NCI-H146 treated with DMSO at 0.1 percent for 48 hours (cell line): ENCODE results near the gene LHX4.

Experiments used
- DNase-seq: peaks from one replicate; lab custom pipeline; 2025; ENCODE audit not compliant: unreplicated experiment; lab: John Stamatoyannopoulos, UW

The LHX4 gene

DNA sequence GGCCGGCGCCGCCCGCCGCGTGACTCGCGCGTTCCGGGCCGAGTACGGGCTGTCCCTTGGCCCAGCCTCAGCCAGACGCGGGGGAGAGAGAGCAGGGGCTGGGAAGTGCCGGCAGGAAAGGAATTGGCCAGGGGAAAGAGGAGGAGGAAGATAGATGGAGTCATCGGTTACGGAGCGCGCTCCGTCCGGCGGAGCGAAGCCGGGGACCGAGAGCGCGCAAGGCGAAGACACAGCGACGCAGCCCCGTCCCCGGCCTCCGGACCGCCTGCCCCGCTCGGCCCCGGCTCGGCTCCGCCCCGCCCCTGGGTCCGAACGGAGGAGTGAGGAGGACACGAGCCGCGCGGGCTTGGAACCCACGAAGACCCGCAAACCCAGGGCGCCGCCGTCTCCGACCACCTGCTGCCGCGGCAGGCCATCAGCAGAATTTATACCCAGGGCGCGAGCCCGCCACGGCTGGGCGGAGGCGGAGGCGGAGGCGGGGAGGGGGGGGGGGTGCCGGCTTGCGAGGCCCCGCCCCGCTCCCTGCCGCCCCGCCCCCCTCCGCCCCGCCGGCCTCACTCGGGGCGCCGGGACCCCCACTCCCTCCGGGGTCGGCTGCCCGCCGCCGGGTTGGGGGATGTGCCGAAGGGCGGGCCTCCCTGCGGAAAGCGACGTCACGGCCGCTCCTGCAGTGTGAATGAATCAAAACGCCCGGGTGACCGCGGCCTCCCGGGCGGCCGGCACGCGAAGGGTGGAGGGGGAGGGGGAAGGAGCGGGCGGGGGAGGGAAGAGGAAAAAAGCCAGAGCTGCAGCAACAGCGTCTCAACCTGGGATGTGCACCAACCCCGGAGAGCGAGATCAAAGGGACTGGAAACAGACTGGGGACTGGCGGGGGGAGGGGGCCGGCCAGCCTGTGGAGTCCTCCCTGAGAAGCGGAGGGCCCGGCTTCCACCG lies at the start of gene LHX4:
Gene LHX4 (plus strand): TSS at position 782 of the 933 bp plus-strand sequence. CDS start 266 bp downstream, outside the sequence.
- DNase-seq: peak; percentile 13

DNA sequence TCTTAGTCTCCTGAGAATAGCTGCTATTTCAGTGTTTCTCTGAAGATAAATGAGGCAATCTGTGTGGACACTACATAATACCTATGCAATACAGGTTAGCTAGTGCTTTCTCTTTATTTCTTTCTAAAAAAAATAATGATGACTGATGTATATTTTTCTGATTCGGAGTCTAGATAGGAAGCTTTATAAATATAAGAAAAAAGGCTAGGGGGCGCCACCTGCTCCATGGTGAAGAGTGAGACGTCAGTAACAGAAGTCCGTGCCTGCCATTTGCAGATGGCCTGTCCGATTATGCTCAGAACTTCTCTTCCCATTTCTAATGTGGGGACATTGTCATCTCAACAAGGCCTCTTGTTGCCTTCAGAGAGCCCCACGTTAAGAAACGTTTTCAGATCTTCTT lies 49.0 kb upstream of the LHX4 start:
- DNase-seq: no peak

DNA sequence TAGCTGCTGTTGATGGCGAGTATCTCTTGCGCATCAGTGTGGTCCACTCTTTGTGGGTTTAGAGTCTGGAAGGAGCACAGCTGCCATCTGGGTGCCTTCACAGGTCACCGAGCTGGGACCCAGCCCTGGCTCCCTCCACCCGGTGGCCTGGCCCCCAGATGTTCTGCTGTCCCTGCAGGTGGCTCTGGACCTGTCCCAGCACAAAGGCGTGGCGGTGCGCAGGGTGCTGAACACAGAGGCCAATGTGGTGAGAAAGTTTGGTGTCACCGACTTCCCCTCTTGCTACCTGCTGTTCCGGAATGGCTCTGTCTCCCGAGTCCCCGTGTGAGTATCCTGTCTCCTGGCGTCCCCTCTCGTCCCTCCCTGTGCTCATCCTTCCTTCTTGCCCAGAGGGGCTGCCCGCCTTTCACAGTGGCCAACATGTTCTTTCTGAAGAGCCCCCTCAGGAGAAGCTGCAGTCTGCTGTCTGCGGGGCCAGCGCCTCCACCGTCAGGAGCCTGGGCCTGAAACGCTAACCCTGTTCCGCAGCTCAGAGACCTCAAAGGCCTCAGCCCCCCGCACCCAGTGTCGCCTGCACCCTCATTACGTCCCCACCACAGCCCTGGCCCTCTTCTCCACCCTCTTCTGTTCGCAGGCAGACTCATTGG lies 47.9 kb upstream of the LHX4 start:
- DNase-seq: no peak

DNA sequence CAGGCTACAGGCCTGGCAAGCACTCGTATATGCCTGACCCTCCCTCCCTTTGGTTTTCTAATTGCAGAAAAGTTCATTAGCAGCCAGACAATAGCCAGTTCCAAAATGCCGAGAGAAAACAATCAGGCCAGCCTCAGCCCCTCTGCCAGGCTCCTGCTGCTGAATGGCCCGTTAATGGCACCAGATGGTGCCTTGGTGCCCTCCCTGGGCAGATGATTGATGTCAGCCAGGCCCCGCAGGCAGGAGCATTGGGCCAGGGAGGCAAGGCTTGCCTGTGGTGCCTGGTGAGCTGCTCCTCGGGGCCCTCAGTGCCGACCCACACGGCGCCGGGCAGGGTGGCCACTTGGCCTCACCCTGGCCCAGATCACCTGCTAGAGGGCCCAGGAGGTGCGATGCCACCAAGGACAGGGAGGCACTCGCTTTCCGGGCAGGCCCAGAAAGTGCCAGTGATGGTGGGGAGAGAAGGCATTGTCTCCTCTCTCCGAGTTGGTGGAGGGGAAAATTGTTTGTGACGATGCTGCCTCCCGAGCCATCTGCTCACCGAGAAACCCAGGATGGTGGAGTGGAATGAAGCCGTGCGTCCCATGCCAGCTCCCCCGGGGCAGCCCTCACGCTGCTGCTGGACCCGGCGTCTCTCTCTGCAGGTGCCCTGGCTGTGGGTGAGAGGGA lies 47.3 kb upstream of the LHX4 start:
- DNase-seq: no peak

DNA sequence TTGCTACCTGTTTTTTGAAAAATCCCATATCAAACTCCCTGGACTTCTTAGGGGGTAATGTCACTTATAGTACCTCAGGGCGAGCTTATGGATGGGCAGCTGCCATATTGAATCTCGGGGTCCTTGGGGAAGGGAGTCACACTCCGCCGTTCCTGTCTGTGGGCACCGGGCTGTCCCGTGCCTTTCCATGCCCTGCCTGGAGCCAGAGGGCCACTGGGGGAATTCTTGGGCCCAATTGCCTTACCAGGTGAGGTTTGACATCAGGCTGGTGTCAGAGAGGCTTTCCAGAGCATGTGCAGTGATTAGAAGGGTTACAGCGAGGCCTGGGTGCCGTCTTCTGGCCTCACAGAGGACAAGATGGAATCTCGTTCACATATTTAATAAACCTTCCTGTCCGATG lies 46.6 kb upstream of the LHX4 start:
- no peak for DNase-seq

DNA sequence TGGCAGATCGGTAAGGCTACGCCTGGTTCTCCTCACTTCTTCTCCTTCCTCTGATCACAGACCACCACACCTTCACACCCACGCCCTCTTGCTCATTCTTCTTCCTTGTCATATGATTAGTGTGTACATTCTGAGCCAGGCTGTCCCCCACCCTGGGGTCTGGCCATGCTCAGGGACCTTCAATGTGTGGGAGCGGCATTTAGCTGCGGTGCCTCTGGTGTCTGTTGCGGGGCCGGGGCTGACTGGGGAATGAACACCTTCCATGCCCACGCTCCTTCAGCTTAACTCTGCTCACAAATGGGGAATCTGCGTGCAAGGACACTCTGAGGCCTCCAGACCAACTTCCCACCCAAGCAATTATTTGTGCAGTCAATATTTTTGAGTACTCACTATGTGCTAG lies 46.0 kb upstream of the LHX4 start:
- DNase-seq: no peak

DNA sequence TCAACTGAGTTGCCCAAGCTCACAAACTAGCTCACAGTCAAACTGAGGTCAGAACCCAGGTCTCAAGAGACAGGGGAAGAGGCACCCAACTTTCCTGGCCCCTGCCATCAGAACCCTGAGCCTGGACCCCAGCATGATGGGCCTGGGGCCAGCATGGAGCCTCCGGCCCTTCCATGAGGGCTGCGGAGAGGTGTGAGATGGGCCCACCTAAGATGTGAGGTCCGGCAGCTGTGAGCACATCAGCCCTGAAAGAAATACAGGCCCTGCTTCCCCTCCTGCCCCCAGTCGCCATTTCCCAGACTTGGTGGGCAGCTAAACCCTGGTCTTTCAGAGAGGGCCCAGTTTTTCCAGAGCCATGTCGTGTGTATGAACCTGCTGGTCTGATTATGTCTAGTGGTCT lies 44.8 kb upstream of the LHX4 start:
- DNase-seq: no peak

DNA sequence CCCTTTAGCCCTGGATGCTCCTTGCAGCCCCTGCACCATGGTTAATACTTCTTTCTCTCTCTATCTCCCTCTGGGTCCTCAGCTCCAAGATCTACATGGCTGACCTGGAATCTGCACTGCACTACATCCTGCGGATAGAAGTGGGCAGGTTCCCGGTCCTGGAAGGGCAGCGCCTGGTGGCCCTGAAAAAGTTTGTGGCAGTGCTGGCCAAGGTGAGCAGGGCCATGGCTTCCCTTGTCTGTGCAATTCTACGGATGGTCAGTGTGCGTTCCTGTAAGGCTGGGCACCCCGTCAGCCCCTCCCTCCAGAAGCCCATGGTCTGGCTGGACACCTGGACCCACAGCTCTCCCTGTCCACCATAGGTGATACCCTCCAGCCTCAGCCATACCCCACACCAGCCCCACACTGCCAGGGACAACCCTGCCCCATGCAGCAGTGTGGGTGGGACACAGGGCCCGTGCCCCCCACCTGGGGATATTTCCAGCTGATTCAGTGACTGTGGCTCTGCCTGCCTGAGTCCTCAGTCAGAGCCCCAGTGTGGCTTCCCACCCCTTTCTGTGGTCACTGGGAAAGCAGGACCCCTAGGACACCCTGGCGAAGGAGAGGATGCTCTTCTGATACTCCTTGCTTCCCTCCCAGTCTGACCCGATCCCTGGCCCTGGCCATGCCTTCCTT lies 44.0 kb upstream of the LHX4 start:
- DNase-seq: no peak

DNA sequence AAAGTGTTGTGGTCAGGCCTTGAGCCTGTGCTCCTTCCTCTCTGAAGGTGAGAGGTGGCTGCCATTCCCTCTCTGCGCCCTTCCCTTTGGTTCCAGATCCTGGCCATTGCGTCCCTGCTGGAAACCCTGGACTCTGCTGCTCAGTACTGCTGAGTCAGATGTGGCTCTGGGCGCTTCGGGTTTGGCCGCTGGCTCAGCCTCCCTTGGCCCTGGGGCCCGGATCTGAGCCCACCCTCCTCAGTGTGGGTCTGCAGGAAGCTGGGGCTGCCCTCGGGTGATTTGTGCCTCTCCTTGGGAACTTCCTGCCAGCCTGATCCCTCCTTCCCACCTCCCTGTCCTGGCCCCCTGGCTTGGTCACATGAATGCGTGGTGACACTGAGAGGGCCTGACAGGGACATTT lies 43.2 kb upstream of the LHX4 start:
- no peak for DNase-seq

DNA sequence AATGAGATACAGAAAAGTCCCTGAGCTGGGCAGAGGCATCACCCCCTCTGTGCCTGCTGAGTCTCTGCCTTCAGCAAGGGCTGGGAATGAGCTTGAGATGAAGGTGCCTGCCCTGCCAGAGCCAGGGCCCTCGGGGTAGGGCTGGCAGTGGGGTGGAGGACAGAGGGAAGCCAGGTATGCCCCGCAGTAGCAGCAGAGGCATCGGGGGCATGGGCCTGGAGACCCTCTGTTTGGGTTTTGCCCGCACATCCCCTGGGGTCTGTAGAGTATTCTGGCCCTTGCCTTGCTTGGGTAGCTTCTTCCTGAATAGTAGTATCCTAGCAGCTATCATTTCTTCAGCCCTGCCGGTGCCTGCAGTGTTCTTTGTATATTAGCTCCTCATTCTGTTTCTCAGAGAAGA lies 42.4 kb upstream of the LHX4 start:
- DNase-seq: no peak

DNA sequence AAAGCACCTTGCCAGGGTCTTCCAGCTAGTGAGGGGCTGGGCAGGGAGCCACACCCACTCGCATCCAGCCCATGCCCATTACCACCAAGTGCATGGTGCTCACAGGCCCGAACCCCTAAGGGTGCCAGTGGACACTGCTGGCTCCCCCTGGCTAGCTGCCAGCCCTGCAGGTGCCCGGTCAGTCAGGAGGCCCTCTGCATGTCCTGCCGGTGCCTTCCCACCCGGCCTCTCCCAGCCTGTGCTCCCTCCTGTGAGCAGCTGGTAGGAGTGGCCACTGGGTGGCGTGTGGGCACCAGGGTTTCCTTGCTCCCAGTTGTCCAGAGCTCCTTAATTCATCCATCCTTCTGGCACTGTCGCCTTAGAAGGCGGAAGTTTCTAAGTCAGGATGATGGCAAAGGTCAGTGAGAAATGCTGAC lies 42.0 kb upstream of the LHX4 start:
- peak; percentile 53 for DNase-seq

DNA sequence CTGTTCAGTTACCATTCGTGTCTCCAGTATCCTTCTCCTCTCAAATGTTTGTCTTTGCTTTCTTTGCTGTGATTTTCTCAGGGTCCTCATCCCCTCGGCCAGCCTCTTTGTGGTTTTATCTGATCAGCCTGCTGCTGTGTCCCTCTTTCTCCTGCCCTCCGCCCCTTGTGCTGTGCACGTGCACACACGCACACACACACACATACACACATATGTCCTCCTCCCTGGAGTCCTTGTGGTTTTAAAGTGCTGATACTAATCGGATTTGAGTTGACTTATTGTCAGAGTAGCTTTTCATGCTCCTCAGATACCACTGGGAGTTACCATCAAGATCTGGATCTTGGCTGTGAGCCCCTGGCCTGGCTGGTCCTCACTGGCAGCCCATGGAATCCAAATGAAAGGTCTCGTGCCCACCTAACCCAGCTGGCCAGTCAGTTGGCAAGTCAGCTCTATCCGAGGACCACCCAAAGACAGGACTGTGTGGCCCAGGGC lies 41.3 kb upstream of the LHX4 start:
- no peak for DNase-seq

DNA sequence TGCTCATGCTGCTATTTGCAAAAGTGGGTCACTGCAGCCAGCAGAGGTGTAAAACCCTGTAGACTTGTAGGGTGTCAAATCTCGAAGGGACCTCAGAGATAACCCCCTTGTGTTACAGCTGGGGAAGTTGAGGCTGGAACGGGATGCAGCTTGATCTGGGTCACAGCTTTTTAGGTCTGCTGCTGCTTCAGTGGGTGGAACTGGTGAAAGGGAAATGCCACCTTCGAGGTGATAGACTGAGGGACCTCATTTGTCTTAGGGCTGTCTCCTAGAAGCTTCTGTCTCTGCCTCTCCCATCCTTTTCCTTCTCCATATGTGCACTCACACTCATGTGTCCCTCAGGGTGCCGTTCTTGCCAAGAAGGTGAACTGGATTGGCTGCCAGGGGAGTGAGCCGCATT lies 40.0 kb upstream of the LHX4 start:
- DNase-seq: no peak

DNA sequence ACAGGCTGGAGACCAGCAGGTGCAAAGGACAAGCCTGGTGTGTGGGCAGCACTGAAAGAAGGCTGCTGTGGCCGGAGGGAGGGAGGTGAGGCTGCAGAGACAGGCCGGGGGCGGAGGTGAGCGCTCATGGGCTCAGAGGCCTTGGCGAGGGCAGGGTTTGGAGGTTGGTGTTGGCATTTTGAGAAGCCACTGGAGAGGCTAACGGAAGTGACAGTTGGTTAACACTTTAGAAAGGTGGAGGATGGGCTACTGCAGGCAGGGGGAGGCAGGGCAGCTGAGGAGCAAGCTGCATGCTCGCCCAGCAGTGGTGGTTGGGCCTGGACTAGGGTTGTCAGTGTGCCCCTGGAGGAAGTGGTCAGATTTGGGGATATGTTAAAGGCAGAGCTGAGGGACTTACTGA lies 37.9 kb upstream of the LHX4 start:
- no peak for DNase-seq

DNA sequence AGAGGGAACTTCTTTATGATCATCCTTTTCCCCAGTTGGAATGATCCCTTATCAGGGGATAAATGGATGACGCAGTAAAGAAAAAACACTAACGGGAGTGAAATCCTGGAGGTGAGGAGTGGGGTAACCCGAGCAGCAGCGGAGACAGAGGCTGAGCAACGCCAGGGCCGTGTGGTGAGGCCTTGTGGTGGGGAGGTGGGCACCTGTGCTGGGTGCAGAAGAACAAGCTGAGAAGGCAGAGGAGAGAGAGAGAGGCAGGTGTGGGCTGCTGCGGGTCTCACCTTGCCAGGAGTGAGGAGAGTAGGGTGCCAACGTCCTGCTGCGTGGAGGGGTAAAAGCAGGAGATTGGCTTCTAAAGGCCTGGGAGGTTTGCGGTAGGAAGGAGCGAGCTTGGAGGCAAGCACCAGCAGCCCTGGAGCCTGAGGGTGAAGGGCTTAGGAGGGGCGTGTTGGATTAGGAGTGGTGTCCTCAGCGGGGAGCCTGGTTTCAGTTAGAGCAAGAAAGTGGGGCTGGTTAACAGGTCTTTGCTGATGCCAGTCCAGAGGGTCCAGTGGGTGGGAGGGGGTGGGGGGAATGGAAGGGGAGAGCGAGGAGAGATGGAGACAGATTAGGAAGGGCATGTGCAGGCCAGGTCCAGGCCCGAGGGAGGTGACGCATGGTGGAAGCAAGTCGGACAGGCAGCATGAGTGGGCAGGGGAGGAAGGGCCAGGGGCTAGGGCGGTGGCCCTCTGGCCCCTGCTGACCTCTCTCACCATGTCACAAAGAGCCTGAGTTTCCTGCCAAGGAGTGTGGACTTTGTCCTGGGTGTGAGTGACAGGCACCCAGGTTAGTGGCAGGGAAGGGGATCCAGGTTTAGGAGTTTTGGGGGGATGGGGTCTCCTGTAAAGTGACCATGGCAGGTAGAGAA lies 36.7 kb upstream of the LHX4 start:
- no peak for DNase-seq

DNA sequence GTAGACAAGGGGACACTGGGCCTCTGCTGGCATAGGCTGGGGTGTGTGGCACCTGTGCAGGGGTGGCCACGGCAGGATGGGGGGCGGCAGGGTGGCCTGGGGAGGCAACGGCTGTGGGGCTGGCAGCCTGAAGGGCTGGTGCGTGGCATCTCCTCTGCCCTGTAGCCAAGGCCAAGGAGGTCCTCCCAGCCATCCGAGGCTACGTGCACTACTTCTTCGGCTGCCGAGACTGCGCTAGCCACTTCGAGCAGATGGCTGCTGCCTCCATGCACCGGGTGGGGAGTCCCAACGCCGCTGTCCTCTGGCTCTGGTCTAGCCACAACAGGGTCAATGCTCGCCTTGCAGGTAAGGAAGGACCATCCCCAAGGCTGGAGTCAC lies 36.0 kb upstream of the LHX4 start:
- no peak for DNase-seq

DNA sequence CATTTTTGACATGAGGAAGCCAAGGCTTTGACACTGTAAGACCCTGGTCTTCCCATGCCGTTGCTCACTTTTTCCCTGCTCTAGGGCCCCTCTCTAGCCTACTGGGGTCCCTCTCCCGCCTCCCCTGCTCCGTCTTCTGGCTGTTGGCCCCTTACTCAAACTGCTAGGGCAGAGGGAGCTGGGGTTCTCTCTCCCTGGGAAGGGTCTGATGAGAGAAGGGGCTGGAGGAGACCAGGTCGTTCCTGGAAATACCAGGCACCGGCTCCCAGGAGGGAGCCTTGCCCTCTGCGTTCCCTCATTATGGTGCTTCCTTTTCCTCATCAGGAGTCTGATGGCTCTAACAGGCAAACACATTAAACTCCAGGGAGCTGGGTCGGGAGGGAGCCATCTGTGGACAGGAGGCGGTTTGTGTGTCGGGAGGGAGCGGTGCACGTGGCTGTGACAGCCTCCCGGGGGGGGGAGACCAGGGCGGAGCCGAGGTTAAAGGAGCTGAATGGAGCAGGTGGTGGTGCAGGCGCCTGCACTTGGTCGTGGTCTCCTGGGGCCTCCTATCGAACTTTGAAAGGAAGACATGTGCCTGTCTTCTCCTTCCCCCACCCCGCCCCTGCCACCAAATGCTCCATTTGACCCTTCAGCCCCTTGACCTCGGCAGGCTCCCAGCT lies 35.4 kb upstream of the LHX4 start:
- DNase-seq: peak; percentile 60

DNA sequence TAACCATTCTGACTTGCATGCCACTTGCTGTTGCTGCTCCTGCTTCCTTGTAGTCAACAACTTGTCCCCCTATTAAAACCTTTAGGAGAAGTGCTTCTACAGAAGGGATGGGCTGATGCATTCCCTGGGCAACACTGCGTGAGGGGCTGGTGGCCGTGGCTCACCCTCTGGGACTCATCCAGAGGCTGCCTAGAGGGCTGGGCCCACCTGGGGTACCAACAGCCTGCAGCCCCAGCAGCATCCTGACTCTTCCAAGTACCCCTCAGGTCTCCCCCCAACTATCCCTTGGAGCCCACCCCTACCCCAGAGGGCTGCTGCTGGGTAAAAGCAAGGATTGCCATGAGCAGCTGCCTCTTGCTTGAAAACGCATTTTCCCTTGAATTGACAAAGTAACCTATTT lies 34.7 kb upstream of the LHX4 start:
- no peak for DNase-seq

DNA sequence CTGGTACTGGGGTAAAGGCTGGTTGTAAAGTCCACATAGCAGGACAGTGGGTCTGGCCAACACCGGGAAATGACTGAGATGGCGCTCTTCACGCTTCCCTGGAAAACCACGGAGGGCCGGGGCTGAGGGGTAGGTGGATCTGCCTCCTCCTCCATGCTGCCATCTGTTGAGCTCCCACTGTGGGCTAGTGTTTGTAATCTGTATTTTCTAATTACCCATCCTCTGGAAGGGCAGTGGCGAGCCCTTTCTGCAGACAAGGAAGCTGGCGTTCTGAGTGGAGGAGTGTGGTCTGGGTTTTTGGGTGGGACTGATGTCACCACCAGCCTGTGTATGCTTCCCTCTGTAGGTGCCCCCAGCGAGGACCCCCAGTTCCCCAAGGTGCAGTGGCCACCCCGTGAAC lies 34.1 kb upstream of the LHX4 start:
- DNase-seq: no peak
